Esophagus muscularis mucosa (tissue), 4 donors: ENCODE results near the gene OR2T35. TPM values are rescaled to one million over a fixed set of nuclear protein-coding genes. Genes with fewer than 3 reads are reported as not detected.

Experiments
- DNase-seq: peaks from one replicate; pipeline ENCODE4 v3.0.0-alpha.2; 2017; ENCODE audit errors: extremely low spot score
- H3K27ac ChIP-seq, 4 donors: fragments of 200-600 bp; sonication (generic); replicated peaks in 1 of 4; 1 replicate in 3 of 4; 2 replicates in 1 of 4; pipeline ENCODE4 v1.5.1; 2016 to 2019; ENCODE audit warnings: mild to moderate bottlenecking in 1 of 4
- H3K27me3 ChIP-seq, 4 donors: fragments of 200-600 bp; sonication (generic); one replicate each; pipeline versions ENCODE4 v1.5.1 to v1.6.0; 2016 to 2019
- H3K36me3 ChIP-seq, 4 donors: fragments of 200-600 bp; sonication (generic); one replicate each; pipeline ENCODE4 v1.5.1; 2016 to 2019
- H3K4me1 ChIP-seq, 4 donors: fragments of 200-600 bp; sonication (generic); one replicate each; pipeline ENCODE4 v1.5.1; 2016 to 2019
- H3K4me3 ChIP-seq, 4 donors: fragments of 200-600 bp; sonication (generic); 1 replicate in 2 of 4; 2 replicates in 2 of 4; pipeline ENCODE4 v1.5.1; 2016 to 2019; ENCODE audit warnings: mild to moderate bottlenecking in 4 of 4, moderate library complexity in 1 of 4
- H3K9me3 ChIP-seq, 4 donors: fragments of 200-600 bp; sonication (generic); 1 replicate in 3 of 4; 2 replicates in 1 of 4; pipeline ENCODE4 v1.5.1; 2016 to 2019
- EP300 ChIP-seq: sonication (generic); formaldehyde crosslinking; IDR thresholded peaks from one replicate; pipeline ENCODE4 v1.6.1; 2017; ENCODE audit warnings: antibody characterized with exemption
- POLR2A ChIP-seq: fragments of 450-650 bp; IDR thresholded peaks from one replicate; pipeline ENCODE4 v1.6.1; 2017; ENCODE audit warnings: antibody characterized with exemption, moderate library complexity, mild to moderate bottlenecking, low read depth
- POLR2AphosphoS5 ChIP-seq, 2 donors: sonication (generic); formaldehyde crosslinking; IDR thresholded peaks; one replicate each; pipeline ENCODE4 v1.6.1; 2017; ENCODE audit warnings: antibody characterized with exemption in 2 of 2
- WGBS: methylation state at CpG from one replicate; pipeline ENCODE4 v1.1.5; 2018; 5-methylcytosine and 5-hydroxymethylcytosine counted together
- intact Hi-C: fragments of 100-400 bp; cut with DNase I; formaldehyde crosslinking; loops from one replicate; pipeline ENCODE4 v1.15.1; 2023
- total RNA-seq, 4 donors: library from RNA; depleted of rRNA; stranded (reverse); fragments of >200 nt; gene quantifications; one replicate each; pipeline versions ENCODE4 v1.1.0 to v1.2.1, GENCODE V29; 2016
- TF ChIP-seq, protein P1 (sequence below), 3 experiments: fragments of 200-600 bp in 2 of 3; fragments of 450-650 bp in 1 of 3; sonication (generic) in 2 of 3; IDR thresholded peaks; one replicate each; pipeline ENCODE4 v1.5.1; 2017 to 2019; ENCODE audit warnings: antibody characterized with exemption in 3 of 3, mild to moderate bottlenecking in 2 of 3, moderate library complexity in 1 of 3

The OR2T35 gene
- total RNA-seq, 4 donors from 2014 or later, result not detected

DNA sequence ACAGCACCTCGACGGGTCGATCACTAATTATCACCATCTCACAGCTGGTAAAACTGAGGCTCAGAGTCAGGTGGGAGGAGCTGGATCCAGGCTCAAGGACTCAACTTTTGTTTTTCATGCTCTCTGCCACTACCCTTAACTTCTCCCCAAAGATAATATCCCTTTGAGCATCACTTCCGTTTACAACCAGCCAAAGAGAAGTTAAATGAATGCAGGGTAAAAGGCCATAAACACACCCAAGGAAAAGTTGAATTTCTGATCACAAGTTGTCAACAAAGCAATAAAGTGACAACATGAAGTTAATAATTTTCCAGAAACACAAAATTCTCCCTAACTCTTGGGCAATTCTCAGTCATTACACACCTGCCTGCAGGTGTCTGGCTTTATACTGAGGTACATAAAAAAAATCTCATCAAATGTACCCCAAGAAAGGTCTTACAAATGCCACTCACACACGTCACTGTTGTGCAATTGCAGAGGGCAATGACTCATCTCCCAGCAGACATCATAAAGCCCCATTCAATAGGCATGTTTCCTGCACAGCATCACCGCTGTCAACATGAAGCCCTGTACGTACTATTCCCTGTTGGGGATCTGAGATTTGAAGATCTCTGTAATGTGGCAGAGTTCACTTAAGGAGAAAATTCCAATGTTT, 13.6 kb downstream of the OR2T35 start:
- Histone ChIP-seq H3K27me3 (no peaks in the 10 kb centered on the region), H3K27ac (no peak overlapping the region), H3K4me3 (no peak overlapping the region), H3K36me3 (no peaks in the 10 kb centered on the region), H3K9me3 (no peaks in the 10 kb centered on the region), H3K4me1 (no peaks in the 10 kb centered on the region)
- DNase-seq, result no peak
- TF ChIP-seq EP300 (no peak), POLR2AphosphoS5 (IDR thresholded peaks at IDR 0.05) (no peak), POLR2A (no peak)
- TF ChIP-seq, protein P1, sequence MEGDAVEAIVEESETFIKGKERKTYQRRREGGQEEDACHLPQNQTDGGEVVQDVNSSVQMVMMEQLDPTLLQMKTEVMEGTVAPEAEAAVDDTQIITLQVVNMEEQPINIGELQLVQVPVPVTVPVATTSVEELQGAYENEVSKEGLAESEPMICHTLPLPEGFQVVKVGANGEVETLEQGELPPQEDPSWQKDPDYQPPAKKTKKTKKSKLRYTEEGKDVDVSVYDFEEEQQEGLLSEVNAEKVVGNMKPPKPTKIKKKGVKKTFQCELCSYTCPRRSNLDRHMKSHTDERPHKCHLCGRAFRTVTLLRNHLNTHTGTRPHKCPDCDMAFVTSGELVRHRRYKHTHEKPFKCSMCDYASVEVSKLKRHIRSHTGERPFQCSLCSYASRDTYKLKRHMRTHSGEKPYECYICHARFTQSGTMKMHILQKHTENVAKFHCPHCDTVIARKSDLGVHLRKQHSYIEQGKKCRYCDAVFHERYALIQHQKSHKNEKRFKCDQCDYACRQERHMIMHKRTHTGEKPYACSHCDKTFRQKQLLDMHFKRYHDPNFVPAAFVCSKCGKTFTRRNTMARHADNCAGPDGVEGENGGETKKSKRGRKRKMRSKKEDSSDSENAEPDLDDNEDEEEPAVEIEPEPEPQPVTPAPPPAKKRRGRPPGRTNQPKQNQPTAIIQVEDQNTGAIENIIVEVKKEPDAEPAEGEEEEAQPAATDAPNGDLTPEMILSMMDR (IDR thresholded peaks at IDR 0.05), result no peak
- intact Hi-C loops, result no loop called here
- WGBS, result 74% methylated on average over 7 of the region's 7 CpGs

DNA sequence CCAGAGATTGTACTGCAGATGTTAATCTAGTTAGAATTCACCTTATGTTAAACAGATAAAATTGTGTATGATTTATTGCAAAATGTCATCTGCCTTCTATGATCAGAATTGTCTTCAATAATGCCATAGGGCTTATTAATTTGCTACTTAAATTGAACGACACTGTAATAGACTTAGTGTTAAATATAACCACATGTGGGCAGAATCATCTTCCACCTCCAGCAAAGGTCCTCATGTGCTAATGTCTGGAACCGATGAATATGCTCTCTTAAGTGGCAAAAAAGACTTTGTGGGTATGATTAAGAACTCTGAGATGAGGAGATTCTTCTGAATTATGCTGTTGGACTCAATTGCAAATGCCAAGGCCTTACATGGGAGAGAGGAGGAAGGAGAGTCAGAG, 14.5 kb downstream of the OR2T35 start:
- H3K4me3 ChIP-seq, result no peak overlapping the region
- TF ChIP-seq POLR2AphosphoS5 (IDR thresholded peaks at IDR 0.05), result no peak
- no peak for TF ChIP-seq EP300
- no peak for TF ChIP-seq POLR2A
- TF ChIP-seq, protein P1 (IDR thresholded peaks at IDR 0.05), result no peak

DNA sequence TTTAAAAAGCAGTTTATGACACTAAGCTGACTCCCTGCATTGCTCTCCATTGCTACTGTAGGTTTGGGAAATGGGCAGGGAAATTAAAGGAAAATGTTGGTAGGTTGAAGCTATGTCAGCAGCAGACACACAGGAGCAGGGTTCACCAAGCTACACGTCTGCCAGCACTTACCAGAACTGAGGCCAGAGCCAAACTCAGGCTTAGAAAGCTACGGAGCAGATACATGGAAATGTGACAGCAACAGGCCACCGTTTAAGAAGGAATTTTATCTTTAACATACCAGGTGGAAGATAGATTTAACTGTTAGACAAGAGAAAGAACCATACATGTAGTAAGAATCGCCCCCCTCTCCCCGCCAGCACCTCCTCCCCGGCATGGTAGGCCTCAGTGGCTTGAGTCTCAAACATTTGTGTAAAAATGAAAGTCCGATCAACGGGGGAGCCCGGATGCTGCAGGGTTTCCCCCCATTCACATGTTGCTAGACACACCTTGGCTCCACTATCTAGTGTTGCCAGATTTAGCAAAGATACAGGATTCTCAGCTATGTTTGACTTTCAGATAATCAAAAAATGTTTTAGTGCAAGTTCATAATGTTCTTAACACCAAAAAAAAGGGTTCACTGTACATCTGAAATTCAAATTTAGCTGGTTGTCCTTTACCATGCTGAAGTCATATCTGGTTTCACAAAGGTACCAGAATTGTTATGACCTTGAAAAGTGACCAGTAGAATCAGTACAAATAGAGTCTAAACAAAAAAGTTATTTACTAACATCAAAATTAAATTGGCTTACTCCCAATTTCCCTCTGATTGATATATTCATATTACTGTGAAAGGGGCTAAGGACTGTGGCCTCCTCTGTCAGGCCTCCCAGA, 16.9 kb downstream of the OR2T35 start:
- no peaks in the 10 kb centered on the region for H3K9me3 ChIP-seq
- no peak overlapping the region for H3K27ac ChIP-seq
- no peak for TF ChIP-seq POLR2AphosphoS5 (IDR thresholded peaks at IDR 0.05)
- TF ChIP-seq, protein P1 (IDR thresholded peaks at IDR 0.05), result no peak
- no peak for TF ChIP-seq EP300
- no peak for TF ChIP-seq POLR2A
- H3K36me3 ChIP-seq, result no peaks in the 10 kb centered on the region
- no peaks in the 10 kb centered on the region for H3K4me1 ChIP-seq
- no peaks in the 10 kb centered on the region for H3K27me3 ChIP-seq
- DNase-seq, result no peak
- intact Hi-C loops, result no loop called here
- 83% methylated on average over 9 of the region's 9 CpGs for WGBS
- no peak overlapping the region for H3K4me3 ChIP-seq

More for the DNA sequence above, 14.5 kb downstream of the OR2T35 start:
- H3K27ac ChIP-seq, result no peak overlapping the region
- no peaks in the 10 kb centered on the region for H3K27me3 ChIP-seq
- no peaks in the 10 kb centered on the region for H3K9me3 ChIP-seq
- intact Hi-C loops, result no loop called here
- no peaks in the 10 kb centered on the region for H3K4me1 ChIP-seq
- WGBS, result 57% methylated on average over 2 of the region's 2 CpGs
- H3K36me3 ChIP-seq, result no peaks in the 10 kb centered on the region
- DNase-seq, result no peak

DNA sequence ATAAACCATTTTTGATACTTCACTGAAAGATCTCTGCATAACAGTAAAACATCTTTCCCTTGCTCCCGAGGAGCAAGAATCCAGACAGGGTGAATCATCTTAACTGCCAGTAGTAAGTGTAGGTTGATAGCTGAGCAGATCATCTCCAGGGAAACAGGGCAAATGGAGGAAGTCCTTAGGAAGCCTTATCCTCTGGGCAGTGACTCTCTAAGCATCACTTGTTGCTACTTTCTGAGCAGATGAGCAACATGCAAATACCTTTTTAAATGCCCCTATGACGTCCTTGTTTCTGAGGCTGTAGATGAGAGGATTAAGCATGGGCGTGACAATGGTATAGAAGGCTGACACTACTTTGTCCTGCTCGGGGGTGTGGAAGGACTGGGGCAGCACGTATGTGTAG, 19.1 kb downstream of the OR2T35 start:
- Histone ChIP-seq H3K9me3 (no peaks in the 10 kb centered on the region), H3K4me1 (no peaks in the 10 kb centered on the region), H3K27ac (no peak overlapping the region), H3K27me3 (no peaks in the 10 kb centered on the region), H3K36me3 (no peaks in the 10 kb centered on the region), H3K4me3 (no peak overlapping the region)
- intact Hi-C loops, result no loop called here
- TF ChIP-seq EP300, result no peak
- no peak for DNase-seq
- 82% methylated on average over 5 of the region's 5 CpGs for WGBS

DNA sequence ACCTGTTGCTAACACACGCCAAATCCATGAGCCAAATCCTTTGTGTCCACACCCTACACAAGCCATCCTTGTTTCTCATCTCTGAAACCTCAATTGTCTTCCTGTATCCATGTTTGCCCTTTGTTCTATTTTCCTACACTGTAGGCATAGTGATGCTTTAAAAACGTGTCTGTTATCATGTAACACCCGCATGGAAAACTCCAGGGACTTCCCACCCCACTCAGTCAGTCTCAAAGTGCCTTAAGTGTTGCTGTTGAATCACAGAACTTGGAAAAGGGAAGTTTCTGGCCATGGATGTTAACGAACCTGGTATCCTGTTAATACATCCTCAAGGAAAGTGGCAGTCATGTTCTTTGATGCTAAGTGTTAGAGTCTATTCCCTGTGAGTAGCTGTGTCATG, 19.9 kb downstream of the OR2T35 start:
- intact Hi-C loops, result no loop called here
- H3K27me3 ChIP-seq, result no peaks in the 10 kb centered on the region
- no peaks in the 10 kb centered on the region for H3K36me3 ChIP-seq
- 67% methylated on average over 4 of the region's 4 CpGs for WGBS
- no peaks in the 10 kb centered on the region for H3K4me1 ChIP-seq
- TF ChIP-seq, protein P1 (IDR thresholded peaks at IDR 0.05), result no peak
- TF ChIP-seq EP300 (no peak), POLR2A (no peak), POLR2AphosphoS5 (IDR thresholded peaks at IDR 0.05) (no peak)
- H3K9me3 ChIP-seq, result no peaks in the 10 kb centered on the region
- no peak overlapping the region for H3K27ac ChIP-seq
- H3K4me3 ChIP-seq, result no peak overlapping the region
- no peak for DNase-seq
